ENCODE measurements around the gene QKI.

The QKI gene

DNA sequence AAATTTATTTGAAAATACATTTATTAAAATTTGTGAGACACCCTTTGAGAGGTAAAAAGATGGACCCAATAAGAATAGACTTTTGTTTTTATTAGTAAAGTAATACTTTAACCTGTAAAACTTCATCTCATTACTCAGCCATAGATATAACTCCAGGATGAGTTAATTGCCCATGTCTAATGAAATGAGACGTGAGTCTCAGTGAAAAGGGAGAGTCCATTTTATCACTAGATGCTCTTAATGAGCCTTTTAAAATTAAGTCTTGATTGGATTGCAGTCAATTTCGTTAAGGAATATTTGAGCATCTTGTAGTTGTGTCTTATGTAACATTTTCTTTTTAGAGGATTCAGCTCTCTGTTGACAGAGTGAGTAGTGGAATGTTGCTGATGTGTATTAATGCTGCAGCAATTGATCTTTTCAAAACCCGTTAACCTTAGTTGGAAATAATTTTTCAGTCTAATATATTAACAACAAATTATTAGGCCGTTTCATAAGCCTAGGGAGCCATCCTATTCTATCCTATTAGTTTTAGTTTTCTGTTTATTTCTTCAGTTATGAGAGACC lies 77.3 kb downstream of the QKI start:
- no peak for DNase-seq

DNA sequence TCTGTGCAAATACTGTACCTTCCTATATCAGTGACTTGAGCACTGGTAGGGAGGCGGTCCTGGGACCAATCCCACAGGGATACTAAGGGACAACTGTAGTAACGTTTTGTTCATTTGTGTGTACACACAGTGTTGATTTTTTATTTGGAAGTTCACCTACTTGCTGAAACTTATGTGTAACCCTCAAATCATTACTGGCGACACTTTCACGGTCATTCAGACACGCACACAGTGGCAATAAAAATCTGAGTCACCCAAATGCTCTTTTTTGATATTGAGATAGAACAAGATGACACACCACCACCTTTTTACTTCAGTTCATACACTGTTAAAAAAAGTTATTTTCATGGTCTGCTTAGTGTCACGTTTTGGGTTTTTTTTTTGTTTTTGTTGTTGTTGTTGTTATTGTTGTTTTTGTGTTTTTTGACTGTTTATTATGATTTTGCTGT lies 79.8 kb downstream of the QKI start:
- no peak for DNase-seq

DNA sequence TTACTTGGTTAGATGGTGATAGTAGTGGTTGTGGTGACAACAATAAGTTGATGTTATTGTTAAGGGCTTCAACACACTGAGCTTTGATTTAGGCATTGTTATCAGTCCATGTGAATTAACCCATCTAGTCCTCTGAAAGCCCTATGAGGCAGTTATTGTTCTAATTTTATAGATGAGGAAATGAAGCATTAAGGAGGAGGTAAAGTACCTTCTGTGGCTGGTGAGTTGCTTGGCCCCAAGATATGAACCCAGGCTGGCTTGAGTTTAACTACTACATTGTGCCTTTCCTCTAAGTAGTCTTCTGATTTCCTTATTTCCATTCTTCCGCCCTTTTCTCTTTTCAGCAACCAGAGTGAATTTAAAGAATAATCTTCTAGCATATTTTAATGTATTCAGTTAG lies 81.7 kb downstream of the QKI start:
- DNase-seq: no peak

DNA sequence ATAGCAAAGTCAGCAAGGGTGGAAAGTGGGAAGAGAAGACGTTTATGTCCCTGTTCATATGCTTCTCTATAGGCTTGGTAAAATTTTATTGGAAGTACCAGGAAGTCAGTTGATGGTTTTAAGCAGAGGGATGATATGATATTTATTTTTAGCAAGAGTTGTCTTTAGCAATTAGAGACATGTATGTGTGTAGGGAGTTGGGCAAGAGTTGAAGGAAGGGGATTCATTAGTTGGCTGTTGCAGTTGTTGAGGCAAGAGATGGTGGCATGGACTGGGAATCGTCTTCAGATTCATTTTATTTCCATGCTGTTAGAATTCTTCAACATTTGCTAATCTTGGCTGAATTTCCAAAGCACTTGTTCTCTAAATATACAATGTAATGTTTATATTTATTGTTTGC lies 85.6 kb downstream of the QKI start:
- no peak for DNase-seq

DNA sequence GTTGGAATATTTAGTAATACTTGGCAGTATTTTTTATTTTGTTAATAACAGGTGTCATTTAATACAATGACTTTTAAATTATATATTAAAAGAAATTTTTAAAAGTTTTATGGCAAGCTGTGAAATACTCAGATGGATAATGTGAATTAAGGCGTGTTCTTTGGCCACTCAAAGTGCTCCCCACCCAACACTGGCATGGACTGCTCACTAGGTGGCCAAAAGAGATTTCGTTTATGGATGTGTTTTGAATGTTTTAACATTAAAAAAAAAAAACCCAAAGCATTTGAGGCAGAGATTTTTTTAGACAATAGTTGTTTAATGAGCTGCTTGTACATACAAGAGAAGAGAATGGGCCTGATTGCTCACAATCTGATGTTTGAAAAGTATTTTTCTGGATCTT lies 86.5 kb downstream of the QKI start:
- no peak for DNase-seq

DNA sequence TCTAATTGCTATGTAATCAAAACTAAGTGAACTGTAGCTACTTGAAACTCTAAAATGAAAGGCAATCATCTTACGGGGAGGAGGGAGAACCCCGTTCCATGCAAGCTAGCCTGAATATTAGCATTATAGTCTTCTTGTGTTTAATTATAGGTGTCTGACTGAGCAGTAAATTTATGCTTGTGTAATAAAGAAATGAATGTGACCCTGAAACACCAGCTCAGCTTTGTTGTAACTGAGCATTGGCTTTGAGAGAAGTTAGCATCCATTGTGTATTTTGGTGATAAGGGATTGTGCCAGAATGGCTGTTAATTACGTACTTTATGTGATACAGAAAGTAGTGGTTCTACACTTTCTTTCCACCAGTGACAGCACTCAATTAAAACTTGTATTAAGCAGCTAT lies 86.9 kb downstream of the QKI start:
- DNase-seq: no peak

DNA sequence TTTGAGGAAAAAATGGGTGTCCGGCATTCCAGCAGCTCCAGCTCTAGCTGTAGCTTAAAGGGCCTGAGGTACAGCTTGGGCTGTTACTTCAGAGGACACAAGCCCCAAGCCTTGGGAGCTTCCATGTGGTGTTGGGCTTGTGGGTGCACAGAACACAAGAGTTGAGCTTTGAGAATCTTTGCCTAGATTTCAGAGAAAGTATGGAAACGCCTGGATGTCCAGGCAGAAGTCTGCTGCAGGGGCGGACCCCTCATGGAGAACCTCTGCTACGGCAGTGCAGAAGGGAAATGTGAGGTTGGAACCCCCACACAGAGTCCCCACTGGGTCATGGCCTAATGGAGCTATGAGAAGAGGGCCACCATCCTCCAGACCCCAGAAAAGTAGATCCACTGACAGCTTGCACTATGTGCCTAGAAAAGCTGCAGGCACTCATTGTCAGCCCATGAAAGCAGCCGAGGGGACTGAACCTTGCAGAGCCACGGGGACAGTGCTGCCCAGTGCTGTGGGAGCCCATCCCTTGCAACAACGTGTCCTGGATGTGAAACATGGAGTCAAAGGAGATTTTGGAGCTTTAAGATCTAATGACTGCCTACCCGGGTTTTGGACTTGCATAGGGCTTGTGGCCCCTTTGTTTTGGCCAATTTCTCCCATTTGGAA lies 90.6 kb downstream of the QKI start:
- DNase-seq: no peak

DNA sequence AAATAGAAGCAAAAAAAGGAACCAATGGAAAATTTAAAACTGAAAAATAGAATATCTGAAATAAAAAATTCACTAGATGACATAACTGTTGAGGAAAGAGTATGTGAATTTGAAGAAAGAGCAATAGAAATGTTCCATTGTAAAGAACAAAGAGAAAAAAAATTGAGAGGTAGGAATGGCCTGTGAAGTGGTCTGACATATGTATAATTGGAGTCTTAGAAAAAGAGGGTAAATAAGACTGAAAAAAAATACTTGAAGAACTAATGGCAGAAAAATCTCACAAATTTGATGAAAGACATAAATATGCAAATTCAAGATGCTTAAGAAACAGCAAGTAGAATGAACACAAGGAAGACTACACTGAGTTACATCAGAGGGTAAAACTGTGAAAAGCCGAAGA lies 93.4 kb downstream of the QKI start:
- no peak for DNase-seq

DNA sequence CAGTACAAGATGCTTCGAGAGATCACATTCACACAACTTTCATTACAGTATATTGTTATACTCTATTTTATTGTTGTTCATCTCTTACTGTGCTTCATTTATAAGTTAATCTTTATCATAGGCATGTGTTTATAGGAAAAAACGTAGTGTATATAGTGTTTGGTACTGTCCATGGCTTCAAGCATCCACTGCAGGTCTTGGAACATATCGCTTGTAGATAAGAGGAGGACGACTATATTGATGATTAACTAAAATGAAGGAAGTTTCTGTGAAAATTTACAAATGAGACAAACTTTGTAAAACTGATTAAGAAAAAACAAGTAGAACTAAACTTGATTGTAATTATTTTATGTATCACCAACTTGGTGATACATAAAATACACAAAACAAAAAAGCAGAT lies 98.5 kb downstream of the QKI start:
- DNase-seq: no peak

DNA sequence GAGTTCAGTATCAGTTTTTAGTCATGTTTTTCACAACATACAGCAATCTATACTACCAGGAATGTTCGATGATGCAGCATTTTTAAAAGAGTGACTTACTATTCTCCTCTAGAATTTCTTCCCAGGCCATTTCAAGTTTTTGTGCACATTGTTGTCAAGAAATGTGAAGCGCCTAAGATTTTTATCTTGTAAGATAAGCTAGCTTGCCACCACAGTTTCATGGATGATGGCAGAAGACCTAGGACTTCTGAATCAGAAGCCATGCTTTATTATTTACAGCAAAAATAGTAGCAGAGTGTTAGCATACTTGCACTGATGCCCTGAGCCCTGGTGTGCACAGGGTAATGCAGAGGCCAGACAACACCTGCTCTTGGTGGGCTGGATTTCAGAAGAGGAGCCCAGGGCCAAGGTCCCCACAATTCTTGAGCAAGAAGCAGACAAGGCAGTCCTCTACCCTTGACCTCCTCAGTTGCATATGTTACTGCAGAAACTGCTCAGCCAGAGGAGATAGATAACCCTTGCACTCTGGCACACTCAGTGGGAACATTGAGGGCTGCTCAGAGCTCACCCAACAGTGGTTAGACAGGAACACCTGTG lies 99.2 kb downstream of the QKI start:
- DNase-seq: no peak

DNA sequence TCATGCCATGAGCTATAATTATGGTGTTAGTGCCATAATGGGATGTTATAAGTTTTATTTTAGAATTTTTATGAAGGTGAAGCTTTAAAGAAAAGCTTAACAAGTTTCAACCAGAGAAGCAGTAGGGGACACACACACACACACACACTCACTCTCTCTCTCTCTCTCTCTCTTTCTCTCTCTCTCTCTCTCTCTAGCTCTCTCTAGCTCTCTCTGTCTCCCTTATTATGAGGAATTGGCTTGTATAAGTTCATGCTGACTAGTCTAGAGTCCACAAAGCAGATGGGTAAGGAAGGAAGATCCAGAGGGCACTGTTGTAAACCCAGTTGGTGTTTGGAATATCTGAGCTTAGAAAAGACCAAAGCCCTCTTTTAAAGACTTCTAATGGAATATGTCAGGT lies 102.4 kb downstream of the QKI start:
- DNase-seq: no peak

DNA sequence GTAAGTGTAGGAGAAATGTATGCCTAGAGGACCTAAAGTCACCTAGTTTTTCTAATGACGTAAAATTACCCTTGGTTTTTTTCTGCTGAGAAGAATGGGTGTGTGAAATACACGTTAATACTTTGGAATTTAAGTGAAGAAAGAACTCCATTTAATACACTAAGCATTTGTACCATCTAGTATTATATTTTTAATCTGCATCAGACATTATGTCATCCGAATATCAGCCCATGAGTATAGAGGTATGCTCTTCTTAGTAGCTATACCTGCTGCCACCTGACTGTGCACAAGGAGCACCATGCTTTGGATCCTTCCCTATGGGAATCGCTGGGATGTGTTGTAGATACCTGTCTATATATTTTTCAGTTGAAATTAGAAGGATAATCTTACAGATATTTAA lies 106.4 kb downstream of the QKI start:
- no peak for DNase-seq

DNA sequence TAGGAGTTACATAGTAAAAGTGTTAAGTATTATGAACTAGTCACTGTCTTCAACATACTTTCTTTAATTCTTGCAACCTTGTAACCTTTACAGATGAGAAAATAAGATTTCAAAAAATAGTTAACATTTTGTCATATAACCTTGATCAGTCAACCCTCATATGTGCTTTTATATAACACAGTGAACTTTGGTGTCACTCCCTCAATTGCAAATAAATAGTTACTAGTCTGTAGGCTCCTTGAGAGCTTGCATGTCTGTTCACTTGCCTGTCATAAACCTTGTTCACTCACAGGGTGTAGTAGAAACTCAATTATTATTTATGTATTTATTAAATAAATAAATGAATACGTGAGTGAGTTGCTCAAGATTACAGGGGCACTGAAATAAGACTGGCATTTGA lies 107.5 kb downstream of the QKI start:
- DNase-seq: no peak

DNA sequence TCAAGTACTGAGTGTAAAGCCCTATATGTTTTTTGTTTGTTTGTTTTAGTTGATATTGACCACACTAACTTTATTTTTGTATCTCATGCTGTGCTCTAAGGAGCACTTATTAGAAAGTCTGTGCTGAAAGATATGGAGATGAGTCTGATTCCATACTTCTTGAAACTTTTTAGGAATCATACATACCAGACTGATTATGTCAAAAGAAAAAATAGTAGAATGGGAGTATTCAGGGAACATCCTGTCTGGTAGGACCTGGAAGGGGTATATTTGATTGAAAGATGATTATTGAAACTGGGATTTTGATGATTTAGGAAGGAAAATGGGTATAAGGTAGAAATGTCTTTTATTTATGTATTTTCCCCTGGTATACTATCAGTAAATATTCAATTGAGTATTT lies 111.4 kb downstream of the QKI start:
- no peak for DNase-seq

DNA sequence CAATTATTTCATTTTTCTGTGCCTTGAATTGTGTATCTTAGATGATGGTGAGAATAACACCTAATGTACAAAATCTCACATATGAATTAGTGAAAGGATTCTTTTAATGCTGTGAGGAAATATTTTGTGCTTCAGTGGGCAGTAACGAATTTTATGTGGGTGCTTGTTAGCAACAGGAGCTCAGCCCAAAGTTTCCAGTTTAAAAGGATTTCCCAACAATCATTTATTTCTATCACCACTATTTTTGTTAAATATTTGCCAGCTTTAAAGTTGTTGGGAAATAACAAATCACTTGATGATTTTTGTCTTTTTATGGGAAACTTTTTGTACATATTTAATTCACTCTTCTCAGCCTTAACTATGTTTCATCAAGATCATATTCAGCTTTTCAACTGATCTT lies 111.8 kb downstream of the QKI start:
- DNase-seq: no peak

DNA sequence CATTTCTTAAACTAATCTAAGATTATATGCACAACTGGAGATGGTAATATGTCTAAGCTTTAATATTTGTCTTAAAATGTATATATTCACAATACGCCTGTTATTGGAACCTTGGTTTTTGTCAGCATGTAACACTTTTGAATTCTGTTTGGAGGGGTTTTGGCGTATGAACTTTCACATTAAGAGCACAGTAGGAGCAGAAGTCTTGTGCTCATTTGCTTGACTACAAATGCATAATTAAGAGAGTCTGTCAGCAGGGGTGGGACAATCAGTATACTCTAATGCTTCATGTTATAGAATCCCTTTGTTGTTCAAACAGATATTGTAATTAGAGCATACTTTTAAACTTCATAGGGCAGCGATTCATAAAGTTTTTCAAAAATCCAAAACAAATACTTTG lies 112.8 kb downstream of the QKI start:
- no peak for DNase-seq

DNA sequence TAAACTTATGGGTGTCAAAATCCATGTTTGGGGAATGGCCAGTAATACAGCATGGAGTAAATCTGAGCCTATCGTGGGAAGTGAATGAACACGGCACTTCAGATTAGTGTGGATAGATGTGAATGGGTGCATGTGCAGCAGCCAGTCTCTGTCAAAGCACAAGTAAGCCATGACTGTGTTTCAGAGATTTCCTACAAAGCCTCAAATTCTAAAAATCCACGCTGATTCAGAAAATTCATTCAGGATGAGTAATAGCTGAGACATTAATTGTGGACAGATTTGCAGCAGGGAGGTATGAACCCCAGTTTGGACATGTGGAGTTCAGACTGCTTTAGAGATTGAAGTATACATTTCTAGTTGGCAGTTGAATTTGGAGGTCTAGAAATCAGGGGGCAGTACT lies 115.1 kb downstream of the QKI start:
- no peak for DNase-seq

DNA sequence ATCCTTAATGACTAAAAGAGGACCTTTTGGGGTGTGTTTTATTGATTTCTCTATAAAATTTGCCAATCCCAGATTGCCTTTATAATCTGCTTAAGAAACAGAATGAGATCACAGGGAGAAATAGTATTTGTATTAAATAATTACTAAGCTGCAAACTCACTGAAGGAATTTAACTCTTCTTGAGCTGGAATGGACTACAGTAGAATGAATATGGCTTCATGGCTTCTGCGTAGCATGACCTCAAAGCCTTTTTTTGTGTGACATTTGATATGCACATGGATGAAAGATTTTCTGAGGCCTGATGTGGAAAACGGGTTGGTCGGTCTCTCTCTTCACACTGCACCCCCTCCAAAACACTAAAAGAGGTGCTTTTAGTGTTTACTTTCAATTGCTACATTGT lies 115.9 kb downstream of the QKI start:
- no peak for DNase-seq

DNA sequence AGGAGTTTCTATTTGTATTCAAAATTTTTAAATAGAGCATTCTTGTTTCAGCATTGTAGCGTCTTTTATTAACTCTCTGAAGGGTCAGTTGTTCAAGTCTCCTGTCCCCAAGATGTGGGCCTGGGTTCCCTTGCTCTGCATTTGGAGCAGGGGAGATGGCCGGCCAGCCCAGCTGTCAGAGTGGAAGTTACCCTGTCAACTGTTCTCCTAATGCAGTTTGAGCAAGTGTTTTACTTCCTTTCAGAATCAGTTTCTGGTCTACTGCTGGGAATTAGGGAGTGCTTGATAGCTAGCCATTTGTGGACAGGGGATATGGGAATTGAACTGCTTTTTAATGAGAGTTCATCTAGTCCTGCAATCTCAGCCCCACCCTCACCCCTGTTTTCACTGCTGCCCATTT lies 116.6 kb downstream of the QKI start:
- no peak for DNase-seq

DNA sequence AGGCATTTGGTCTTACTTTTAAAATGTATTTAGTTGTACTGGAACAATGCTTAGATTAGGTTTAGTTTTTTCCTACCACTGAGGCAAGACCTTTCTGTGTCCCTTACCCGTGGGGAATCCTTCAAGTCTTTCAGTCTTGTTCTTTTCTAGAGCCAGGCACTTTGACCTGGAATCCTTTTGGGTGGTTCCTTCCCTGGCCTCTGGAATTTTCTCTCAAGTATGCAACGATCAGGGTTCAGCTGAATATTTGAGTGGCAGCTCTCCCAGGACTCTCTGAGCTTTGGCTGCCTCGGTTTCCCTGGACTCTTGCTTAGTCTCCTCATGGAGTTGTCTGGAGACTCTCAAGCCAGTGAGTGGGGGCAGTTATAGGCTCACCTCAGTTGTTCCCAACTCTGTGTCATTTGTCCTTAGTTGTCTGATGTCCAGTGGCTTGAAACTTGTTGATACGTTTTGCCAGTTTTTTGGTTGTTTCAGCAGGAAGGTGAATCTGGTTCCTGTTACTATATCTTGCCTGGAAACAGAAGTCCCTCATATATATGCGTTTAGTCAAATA lies 118.1 kb downstream of the QKI start:
- no peak for DNase-seq

DNA sequence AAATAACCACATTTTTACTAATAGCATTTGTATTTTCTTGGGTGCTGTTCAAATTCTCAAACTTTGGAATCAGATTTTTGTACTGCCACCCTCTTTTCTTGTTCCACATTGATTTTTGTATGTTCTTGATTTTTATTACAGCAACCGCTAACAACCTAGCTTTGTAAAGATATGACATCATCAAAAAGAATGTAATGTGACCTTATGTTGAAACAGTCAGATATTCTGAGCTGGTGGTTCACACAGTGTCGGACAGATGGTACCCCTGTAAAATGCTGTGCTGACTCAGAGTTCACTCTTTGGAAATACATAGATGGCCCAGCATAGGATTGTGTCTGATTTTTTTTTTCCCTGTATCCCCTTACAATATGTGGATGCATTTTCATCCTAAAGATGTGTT lies 118.9 kb downstream of the QKI start:
- no peak for DNase-seq

DNA sequence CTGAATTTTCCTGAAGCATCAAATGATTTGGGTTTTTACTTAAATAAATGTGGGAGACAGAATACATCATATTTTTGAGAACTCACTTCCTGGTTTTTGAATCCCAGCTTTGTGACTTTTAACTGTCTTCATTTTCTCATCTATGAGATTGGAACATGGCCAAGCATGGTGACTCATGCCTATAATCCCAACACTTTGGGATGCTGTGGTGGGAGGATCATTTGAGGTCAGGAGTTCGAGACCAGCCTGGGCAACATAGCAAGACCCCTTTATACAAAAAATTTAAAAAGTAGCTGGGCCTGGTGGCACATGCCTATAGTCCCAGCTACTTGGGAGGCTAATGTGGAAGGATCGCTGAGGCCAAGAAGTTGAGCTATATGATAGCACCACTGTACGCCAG lies 122.3 kb downstream of the QKI start:
- no peak for DNase-seq

DNA sequence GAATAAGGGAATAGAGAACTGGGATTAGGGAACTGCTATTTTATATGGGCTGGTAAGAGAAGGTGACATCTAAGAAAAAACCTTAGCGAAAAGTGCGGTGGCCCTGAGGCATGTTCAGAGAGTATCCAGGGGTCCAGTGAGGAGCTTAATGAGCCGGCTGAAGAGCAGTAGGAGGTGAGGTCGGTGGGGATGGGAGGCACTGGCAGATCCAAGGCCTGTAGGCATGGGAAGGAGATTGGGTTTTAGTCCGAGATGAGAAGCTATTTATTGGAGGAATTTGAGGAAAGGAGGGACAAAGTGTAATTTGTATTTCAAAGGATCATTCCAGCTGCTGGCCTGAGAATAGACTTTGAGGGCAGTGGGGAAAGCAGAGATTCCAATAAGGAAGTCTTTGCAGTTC lies 123.8 kb downstream of the QKI start:
- no peak for DNase-seq

DNA sequence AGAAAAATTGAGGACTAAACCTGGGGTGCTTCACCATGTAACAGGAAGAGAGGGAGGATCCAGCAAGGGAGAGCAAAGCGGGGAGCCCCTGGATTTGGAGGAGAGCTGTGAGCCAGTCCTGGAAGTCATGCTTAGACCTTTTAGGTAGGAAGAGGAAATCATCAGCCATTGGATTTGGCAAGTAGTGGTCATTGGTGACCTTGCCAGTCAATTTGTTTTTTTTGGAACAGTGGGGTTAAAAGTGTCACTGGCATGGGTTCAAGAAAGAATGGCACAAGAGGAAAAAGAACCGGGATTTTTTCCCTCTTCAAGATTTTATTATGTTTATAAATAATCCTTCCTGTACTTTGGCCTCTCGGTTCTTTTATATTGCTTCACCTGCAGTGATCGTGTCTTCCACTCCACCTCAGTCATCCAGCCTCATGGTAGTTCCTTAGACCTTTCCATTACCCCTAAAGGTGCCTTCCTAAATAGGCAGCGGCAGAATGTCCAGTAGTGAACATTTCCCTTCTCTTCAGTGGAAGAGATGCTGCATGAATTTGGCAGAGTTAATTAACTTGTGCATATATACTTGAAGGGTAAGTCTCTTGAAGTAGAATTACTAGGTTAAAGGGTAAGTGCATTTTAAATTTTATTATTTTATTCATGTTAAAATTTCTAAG lies 124.7 kb downstream of the QKI start:
- DNase-seq: no peak

Measured in central memory CD4-positive, alpha-beta T cell (primary cell).